Measurements from ENCODE around the gene ORC3.

ORC3 gene

DNA sequence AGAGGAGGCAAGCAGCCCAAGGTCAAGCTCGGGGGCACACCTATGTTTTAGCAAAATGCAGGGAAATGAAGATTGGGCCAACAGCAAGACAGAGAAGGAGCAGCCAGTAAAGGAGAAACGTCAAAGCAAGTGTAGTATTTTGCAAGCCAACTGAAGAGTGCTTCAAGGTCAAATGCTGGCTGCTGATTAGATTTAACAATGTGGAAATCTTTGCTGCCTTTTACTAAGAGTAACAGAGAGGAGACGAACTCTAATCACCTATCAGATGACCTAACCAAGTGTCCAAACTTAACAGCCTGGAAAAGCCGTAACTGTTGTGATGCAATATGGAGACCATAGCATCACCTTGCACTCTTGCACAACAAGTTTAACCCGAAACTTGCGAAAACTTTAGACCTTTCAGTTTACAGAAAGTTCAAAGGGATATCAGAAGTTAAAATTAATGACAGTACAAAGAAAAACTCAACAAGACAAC is 81.7 kb downstream of the ORC3 start:
- TF ChIP-seq, protein P1, sequence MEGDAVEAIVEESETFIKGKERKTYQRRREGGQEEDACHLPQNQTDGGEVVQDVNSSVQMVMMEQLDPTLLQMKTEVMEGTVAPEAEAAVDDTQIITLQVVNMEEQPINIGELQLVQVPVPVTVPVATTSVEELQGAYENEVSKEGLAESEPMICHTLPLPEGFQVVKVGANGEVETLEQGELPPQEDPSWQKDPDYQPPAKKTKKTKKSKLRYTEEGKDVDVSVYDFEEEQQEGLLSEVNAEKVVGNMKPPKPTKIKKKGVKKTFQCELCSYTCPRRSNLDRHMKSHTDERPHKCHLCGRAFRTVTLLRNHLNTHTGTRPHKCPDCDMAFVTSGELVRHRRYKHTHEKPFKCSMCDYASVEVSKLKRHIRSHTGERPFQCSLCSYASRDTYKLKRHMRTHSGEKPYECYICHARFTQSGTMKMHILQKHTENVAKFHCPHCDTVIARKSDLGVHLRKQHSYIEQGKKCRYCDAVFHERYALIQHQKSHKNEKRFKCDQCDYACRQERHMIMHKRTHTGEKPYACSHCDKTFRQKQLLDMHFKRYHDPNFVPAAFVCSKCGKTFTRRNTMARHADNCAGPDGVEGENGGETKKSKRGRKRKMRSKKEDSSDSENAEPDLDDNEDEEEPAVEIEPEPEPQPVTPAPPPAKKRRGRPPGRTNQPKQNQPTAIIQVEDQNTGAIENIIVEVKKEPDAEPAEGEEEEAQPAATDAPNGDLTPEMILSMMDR (IDR thresholded peaks at IDR 0.05; ENCODE audit: low read depth, low read length): no peak

DNA sequence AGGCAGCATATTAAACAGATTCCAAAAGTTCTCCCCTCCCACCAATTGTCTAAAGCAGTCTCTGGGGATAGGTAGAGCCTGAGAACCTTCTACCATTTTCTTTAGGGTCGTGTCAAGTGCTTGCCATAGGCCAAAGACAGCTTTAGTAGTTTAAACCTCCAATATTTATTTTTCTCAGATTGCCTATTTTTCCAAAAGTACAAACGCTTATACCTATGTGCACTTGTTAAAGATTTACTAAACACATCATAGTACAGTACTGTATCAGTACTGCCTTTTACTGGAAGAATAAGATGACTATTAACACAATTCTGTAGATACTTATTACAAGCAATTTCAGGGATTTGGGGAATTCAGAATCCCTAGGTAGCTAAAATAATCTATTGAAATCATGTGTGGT is 82.7 kb downstream of the ORC3 start:
- TF ChIP-seq, protein P1 (IDR thresholded peaks at IDR 0.05; ENCODE audit: low read depth, low read length): no peak
- DNase-seq (ENCODE audit: low read depth in 2 of 2): no peak
- no peak overlapping the region for H3K4me3 ChIP-seq (replicated peaks in 1 of 2; ENCODE audit: low read depth in 2 of 2, low read length in 2 of 2)

More for the DNA sequence above, 81.7 kb downstream of the ORC3 start:
- no peak for DNase-seq (ENCODE audit: low read depth in 2 of 2)
- no peak overlapping the region for H3K4me3 ChIP-seq (replicated peaks in 1 of 2; ENCODE audit: low read depth in 2 of 2, low read length in 2 of 2)

- TF ChIP-seq, protein P1 (IDR thresholded peaks at IDR 0.05; ENCODE audit: low read depth, low read length): no peak
- DNase-seq (ENCODE audit: low read depth in 2 of 2): no peak
- H3K4me3 ChIP-seq (replicated peaks in 1 of 2; ENCODE audit: low read depth in 2 of 2, low read length in 2 of 2): no peak overlapping the region
Observed at GRCh38 chr6:87673237-87673636, 83.3 kb downstream of the ORC3 start.

- no peak for DNase-seq (ENCODE audit: low read depth in 2 of 2)
- no peak overlapping the region for H3K4me3 ChIP-seq (replicated peaks in 1 of 2; ENCODE audit: low read depth in 2 of 2, low read length in 2 of 2)
- TF ChIP-seq, protein P1 (IDR thresholded peaks at IDR 0.05; ENCODE audit: low read depth, low read length): no peak
Observed at GRCh38 chr6:87674290-87674689, 84.4 kb downstream of the ORC3 start.

GRCh38 chr6:87675004-87675681 is 85.2 kb downstream of the ORC3 start:
- no peak for DNase-seq (ENCODE audit: low read depth in 2 of 2)
- TF ChIP-seq, protein P1 (IDR thresholded peaks at IDR 0.05; ENCODE audit: low read depth, low read length): no peak
- no peak overlapping the region for H3K4me3 ChIP-seq (replicated peaks in 1 of 2; ENCODE audit: low read depth in 2 of 2, low read length in 2 of 2)

DNA sequence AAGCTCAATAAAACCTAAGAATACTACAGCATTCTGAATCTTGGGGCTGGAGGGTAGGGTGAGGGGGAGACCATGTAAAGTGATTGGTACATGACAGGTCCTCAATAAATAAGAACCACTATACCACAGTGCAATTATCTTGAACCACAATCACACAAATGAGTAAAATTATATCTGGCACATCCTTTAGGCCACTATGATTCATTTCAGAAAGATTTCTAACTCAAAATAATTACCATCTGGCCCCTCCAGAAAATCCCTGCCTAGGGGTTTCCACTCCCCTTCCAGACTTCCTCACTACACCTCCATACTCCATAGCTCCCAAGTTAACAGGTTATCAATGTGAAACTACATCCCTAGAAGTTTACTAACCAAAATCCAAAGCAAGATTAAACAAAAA is 92.4 kb downstream of the ORC3 start:
- H3K4me3 ChIP-seq (replicated peaks in 1 of 2; ENCODE audit: low read depth in 2 of 2, low read length in 2 of 2): no peak overlapping the region
- DNase-seq (ENCODE audit: low read depth in 2 of 2): no peak
- TF ChIP-seq, protein P1 (IDR thresholded peaks at IDR 0.05; ENCODE audit: low read depth, low read length): no peak

DNA sequence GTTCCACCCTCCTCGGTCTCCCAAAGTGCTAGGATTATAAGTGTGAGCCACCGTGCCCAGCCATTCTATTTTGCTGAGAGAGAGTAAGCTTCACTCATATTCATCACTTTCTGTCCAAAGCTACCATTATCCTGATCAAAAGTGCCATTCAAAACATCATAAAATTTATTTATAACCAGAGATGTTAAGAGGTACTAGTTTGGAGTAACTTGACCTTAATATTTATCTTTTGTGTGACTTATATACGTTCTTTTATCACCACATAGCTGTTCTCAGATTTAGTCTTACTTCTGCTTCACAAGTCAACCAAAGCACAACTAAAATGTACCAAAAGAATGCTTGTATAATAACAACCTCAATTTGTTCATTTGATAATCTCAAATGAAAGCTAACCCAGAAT is 94.0 kb downstream of the ORC3 start:
- no peak for DNase-seq (ENCODE audit: low read depth in 2 of 2)
- TF ChIP-seq, protein P1 (IDR thresholded peaks at IDR 0.05; ENCODE audit: low read depth, low read length): no peak
- H3K4me3 ChIP-seq (replicated peaks in 1 of 2; ENCODE audit: low read depth in 2 of 2, low read length in 2 of 2): no peak overlapping the region
